ENCODE data around the gene MICU1. TPM values are rescaled to one million over a fixed set of nuclear protein-coding genes. Genes with fewer than 3 reads are reported as not detected.

Gene MICU1
- total and polyA plus RNA-seq, 2 of the 13 experiments (the other 11 are each of a cell fraction or from before 2014, with no cell fraction given) = 32.5 to 56.1 TPM

DNA sequence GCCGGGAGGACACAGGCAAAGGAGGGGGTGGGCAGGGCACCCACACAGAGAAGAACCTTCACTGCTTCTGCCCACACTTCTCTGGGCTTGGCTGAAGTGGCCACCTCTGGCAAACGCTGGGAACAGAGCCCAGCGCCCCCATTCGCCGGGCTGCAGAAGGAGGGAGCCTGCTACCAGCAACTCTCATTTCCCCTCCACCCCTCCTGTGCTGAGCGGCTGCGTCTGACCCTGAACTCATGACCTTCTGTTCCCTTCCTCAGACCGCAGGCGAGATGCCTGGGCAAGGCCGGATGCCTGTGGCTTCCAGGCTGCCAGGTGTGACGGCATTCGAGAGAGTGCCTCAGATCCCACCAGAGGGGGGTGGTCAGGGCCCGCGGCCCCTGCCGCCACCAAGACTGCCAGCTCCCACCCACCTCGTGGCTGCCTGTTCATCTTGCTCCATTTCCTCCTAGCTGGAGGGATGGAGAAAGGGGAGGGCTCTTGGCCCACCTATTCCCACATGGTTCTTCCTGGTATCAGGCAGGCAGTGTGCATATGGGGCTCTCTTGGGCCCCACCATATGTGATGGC, 291.0 kb downstream of the MICU1 start (continued):
- TF ChIP-seq, protein P1, sequence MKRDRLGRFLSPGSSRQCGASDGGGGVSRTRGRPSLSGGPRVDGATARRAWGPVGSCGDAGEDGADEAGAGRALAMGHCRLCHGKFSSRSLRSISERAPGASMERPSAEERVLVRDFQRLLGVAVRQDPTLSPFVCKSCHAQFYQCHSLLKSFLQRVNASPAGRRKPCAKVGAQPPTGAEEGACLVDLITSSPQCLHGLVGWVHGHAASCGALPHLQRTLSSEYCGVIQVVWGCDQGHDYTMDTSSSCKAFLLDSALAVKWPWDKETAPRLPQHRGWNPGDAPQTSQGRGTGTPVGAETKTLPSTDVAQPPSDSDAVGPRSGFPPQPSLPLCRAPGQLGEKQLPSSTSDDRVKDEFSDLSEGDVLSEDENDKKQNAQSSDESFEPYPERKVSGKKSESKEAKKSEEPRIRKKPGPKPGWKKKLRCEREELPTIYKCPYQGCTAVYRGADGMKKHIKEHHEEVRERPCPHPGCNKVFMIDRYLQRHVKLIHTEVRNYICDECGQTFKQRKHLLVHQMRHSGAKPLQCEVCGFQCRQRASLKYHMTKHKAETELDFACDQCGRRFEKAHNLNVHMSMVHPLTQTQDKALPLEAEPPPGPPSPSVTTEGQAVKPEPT (CRISPR knock-in tag; IDR thresholded peaks at IDR 0.05; ENCODE audit: low read depth) = peak; percentile 83
- TF ChIP-seq, protein P2, sequence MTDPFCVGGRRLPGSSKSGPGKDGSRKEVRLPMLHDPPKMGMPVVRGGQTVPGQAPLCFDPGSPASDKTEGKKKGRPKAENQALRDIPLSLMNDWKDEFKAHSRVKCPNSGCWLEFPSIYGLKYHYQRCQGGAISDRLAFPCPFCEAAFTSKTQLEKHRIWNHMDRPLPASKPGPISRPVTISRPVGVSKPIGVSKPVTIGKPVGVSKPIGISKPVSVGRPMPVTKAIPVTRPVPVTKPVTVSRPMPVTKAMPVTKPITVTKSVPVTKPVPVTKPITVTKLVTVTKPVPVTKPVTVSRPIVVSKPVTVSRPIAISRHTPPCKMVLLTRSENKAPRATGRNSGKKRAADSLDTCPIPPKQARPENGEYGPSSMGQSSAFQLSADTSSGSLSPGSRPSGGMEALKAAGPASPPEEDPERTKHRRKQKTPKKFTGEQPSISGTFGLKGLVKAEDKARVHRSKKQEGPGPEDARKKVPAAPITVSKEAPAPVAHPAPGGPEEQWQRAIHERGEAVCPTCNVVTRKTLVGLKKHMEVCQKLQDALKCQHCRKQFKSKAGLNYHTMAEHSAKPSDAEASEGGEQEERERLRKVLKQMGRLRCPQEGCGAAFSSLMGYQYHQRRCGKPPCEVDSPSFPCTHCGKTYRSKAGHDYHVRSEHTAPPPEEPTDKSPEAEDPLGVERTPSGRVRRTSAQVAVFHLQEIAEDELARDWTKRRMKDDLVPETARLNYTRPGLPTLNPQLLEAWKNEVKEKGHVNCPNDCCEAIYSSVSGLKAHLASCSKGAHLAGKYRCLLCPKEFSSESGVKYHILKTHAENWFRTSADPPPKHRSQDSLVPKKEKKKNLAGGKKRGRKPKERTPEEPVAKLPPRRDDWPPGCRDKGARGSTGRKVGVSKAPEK (CRISPR knock-in tag; IDR thresholded peaks at IDR 0.05; ENCODE audit: borderline replicate concordance) = no peak; the same call in 1 of the 2 replicates
- 0 out of 2 replicates have a peak, but pooled peaks have one; percentile 31 for TF ChIP-seq KAT7 (CRISPR knock-in tag; IDR thresholded peaks at IDR 0.05; ENCODE audit: borderline replicate concordance)
- TF ChIP-seq, protein P3, sequence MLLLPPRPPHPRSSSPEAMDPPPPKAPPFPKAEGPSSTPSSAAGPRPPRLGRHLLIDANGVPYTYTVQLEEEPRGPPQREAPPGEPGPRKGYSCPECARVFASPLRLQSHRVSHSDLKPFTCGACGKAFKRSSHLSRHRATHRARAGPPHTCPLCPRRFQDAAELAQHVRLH (CRISPR knock-in tag; IDR thresholded peaks at IDR 0.05; ENCODE audit: borderline replicate concordance, low read depth) = peak; percentile 23; the same call in 1 of the 2 replicates
- peak; percentile 63; the same call in 1 of the 2 replicates for TF ChIP-seq ZNF782 (CRISPR knock-in tag; IDR thresholded peaks at IDR 0.05; ENCODE audit: borderline replicate concordance)
- peak; percentile 77; the same call in 1 of the 2 replicates for TF ChIP-seq DMAP1 (CRISPR knock-in tag; IDR thresholded peaks at IDR 0.05)
- TF ChIP-seq ZNF180 (CRISPR knock-in tag; IDR thresholded peaks at IDR 0.05; ENCODE audit: borderline replicate concordance, low read depth) = no peak
- TF ChIP-seq ZNF781 (CRISPR knock-in tag; IDR thresholded peaks at IDR 0.05; ENCODE audit: borderline replicate concordance, not compliant biosample characterization) = peak; percentile 54
- TF ChIP-seq ZNF468 (CRISPR knock-in tag; IDR thresholded peaks at IDR 0.05) = no peak
- TF ChIP-seq, protein P4, sequence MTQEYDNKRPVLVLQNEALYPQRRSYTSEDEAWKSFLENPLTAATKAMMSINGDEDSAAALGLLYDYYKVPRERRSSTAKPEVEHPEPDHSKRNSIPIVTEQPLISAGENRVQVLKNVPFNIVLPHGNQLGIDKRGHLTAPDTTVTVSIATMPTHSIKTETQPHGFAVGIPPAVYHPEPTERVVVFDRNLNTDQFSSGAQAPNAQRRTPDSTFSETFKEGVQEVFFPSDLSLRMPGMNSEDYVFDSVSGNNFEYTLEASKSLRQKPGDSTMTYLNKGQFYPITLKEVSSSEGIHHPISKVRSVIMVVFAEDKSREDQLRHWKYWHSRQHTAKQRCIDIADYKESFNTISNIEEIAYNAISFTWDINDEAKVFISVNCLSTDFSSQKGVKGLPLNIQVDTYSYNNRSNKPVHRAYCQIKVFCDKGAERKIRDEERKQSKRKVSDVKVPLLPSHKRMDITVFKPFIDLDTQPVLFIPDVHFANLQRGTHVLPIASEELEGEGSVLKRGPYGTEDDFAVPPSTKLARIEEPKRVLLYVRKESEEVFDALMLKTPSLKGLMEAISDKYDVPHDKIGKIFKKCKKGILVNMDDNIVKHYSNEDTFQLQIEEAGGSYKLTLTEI (CRISPR knock-in tag; conservative IDR thresholded peaks at IDR 0.05) = no peak
- TF ChIP-seq, protein P5, sequence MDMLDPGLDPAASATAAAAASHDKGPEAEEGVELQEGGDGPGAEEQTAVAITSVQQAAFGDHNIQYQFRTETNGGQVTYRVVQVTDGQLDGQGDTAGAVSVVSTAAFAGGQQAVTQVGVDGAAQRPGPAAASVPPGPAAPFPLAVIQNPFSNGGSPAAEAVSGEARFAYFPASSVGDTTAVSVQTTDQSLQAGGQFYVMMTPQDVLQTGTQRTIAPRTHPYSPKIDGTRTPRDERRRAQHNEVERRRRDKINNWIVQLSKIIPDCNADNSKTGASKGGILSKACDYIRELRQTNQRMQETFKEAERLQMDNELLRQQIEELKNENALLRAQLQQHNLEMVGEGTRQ (IDR thresholded peaks at IDR 0.05; ENCODE audit: low read depth, low read length) = no peak
- TF ChIP-seq, protein P5 (CRISPR knock-in tag; IDR thresholded peaks at IDR 0.05; ENCODE audit: borderline replicate concordance) = no peak
- peak; percentile 60; the same call in 1 of the 2 replicates for TF ChIP-seq ZMAT3 (CRISPR knock-in tag; conservative IDR thresholded peaks at IDR 0.05)
- TF ChIP-seq ZNF441 (CRISPR knock-in tag; IDR thresholded peaks at IDR 0.05; ENCODE audit: borderline replicate concordance) = no peak
- no peak for TF ChIP-seq HES4 (CRISPR knock-in tag; IDR thresholded peaks at IDR 0.05; ENCODE audit: borderline replicate concordance)
- no peak for TF ChIP-seq ZNF7 (CRISPR knock-in tag; IDR thresholded peaks at IDR 0.05)
- no peak for TF ChIP-seq EZH2 (conservative IDR thresholded peaks at IDR 0.05; ENCODE audit: low read depth, low read length)
- no peak for TF ChIP-seq ZNF232 (CRISPR knock-in tag; IDR thresholded peaks at IDR 0.05; ENCODE audit: borderline replicate concordance)
- TF ChIP-seq PHB2 (IDR thresholded peaks at IDR 0.05; ENCODE audit: partially characterized antibody) = no peak
- peak; percentile 50; the same call in 1 of the 2 replicates for TF ChIP-seq FOXA3 (CRISPR knock-in tag; IDR thresholded peaks at IDR 0.05)
- no peak for TF ChIP-seq MAFK (conservative IDR thresholded peaks at IDR 0.05 in 1 of 2, IDR thresholded peaks at IDR 0.05 in 1 of 2; ENCODE audit: low read length in 2 of 2)

Data from HepG2 (cell line).